B cell (primary cell): ENCODE results near the gene EFHD2.

Experiments used
- EZH2 ChIP-seq: IDR thresholded peaks from 2 replicates; pipeline ENCODE4 v1.6.1; 2012; ENCODE audit warnings: borderline replicate concordance, low read depth, mild to moderate bottlenecking, moderate library complexity, low read length; ENCODE audit not compliant: insufficient read depth, poor library complexity, severe bottlenecking
- TF ChIP-seq, protein P1 (sequence below): fragments of 200-600 bp; IDR thresholded peaks from one replicate; pipeline ENCODE4 v1.8.0; 2022; ENCODE audit warnings: antibody characterized with exemption, mild to moderate bottlenecking

DNA sequence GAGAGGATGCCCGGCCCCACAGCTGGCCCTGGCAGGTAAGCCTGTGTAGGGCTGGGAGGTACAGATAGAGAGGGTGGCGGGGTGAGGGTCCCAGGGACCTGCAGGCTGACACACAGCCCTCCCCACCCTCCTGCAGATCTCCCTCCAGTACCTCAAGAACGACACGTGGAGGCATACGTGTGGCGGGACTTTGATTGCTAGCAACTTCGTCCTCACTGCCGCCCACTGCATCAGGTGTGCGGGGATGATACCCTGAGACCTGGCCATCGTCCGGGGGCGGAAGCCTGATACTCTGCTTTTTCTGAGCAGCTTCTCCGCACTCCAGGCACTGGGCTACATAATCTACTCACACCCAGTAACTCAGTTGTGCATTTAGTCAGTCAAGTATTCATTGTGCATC is 30.7 kb downstream of the EFHD2 start:
- TF ChIP-seq, protein P1, sequence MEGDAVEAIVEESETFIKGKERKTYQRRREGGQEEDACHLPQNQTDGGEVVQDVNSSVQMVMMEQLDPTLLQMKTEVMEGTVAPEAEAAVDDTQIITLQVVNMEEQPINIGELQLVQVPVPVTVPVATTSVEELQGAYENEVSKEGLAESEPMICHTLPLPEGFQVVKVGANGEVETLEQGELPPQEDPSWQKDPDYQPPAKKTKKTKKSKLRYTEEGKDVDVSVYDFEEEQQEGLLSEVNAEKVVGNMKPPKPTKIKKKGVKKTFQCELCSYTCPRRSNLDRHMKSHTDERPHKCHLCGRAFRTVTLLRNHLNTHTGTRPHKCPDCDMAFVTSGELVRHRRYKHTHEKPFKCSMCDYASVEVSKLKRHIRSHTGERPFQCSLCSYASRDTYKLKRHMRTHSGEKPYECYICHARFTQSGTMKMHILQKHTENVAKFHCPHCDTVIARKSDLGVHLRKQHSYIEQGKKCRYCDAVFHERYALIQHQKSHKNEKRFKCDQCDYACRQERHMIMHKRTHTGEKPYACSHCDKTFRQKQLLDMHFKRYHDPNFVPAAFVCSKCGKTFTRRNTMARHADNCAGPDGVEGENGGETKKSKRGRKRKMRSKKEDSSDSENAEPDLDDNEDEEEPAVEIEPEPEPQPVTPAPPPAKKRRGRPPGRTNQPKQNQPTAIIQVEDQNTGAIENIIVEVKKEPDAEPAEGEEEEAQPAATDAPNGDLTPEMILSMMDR = no peak
- no peak for TF ChIP-seq EZH2
